ENCODE results near the gene CAPZA2.

- TF ChIP-seq TSHZ2 (CRISPR knock-in tag; IDR thresholded peaks at IDR 0.05): no peak
- TF ChIP-seq RARB (CRISPR knock-in tag; IDR thresholded peaks at IDR 0.05): no peak
- TF ChIP-seq ZC3H10 (CRISPR knock-in tag; IDR thresholded peaks at IDR 0.05): no peak
- TF ChIP-seq ESRRG (CRISPR knock-in tag; IDR thresholded peaks at IDR 0.05): no peak
- TF ChIP-seq PATZ1 (CRISPR knock-in tag; IDR thresholded peaks at IDR 0.05; ENCODE audit: borderline replicate concordance): no peak
- TF ChIP-seq ZNF8 (CRISPR knock-in tag; IDR thresholded peaks at IDR 0.05): no peak
- no peak for TF ChIP-seq ZFP30 (CRISPR knock-in tag; IDR thresholded peaks at IDR 0.05)
- no peak for TF ChIP-seq CSRNP3 (CRISPR knock-in tag; IDR thresholded peaks at IDR 0.05)
- TF ChIP-seq ZFP3 (CRISPR knock-in tag; IDR thresholded peaks at IDR 0.05): no peak
- no peak for TF ChIP-seq CSDC2 (CRISPR knock-in tag; IDR thresholded peaks at IDR 0.05)
Measured at GRCh38 chr7:116859323-116859722, 3.1 kb upstream of the CAPZA2 start.

All from SK-N-SH treated with all-trans-retinoic acid at 6 μM for 48 hours (cell line).